ENCODE results near the gene LY9. TPM values are rescaled to one million over a fixed set of nuclear protein-coding genes. Genes with fewer than 3 reads are reported as not detected.
A peak's percentile ranks its signal among the peaks of the same experiment; 100 is the strongest.

Gene LY9
- total RNA-seq, 6 donors from 2014 or later = 0.78 to 6.7 (median 2.3) TPM

- peak; percentile 10 to 82 for DNase-seq
- Histone ChIP-seq H3K27ac (peak within 1 kb of the TSS in 3 of 4 donors; percentile 48 to 69 (median 52)), H3K27me3 (no peaks in the 10 kb centered on the region), H3K9me3 (no peaks in the 10 kb centered on the region), H3K4me3 (peak within 1 kb of the TSS in 2 of 4 donors; percentile 3 to 20), H3K4me1 (peaks cover 0 to 6% (median 3%) of the 10 kb centered on the region in 4 donors), H3K36me3 (no peaks in the 10 kb centered on the region)
- TF ChIP-seq POLR2AphosphoS5 (IDR thresholded peaks at IDR 0.05) (no peak), POLR2A (IDR thresholded peaks at IDR 0.05) (no peak), EP300 (IDR thresholded peaks at IDR 0.05) (no peak), CTCF (IDR thresholded peaks at IDR 0.05) (no peak)
- 43 to 44% methylated on average over 3 to 12 of the region's 12 CpGs for WGBS, 2 donors
- ATAC-seq (ENCODE audit: low FRiP score in 2 of 2) = peak; percentile 65 to 70
Measured at GRCh38 chr1:160862203-160863060, 66.5 kb downstream of the LY9 start, which contains the start of gene CD244. Gene CD244 (minus strand): TSS chr1:160862887. CDS start chr1:160862677, 210 bp downstream.

GRCh38 chr1:160863061-160863773 lies 67.2 kb downstream of the LY9 start:
- H3K27ac ChIP-seq = peak overlapping the region in 3 of 4 donors; percentile 48 to 69 (median 52)
- no peaks in the 10 kb centered on the region for H3K36me3 ChIP-seq
- H3K9me3 ChIP-seq = no peaks in the 10 kb centered on the region
- peak in 1 of 2 donors; percentile 53 for ATAC-seq (ENCODE audit: low FRiP score in 2 of 2)
- H3K27me3 ChIP-seq = no peaks in the 10 kb centered on the region
- DNase-seq = no peak
- H3K4me1 ChIP-seq = peaks cover 0 to 6% (median 3%) of the 10 kb centered on the region in 4 donors
- TF ChIP-seq POLR2AphosphoS5 (IDR thresholded peaks at IDR 0.05) = no peak
- no peak for TF ChIP-seq EP300 (IDR thresholded peaks at IDR 0.05)
- TF ChIP-seq CTCF (IDR thresholded peaks at IDR 0.05) = no peak
- TF ChIP-seq POLR2A (IDR thresholded peaks at IDR 0.05) = no peak
- 72 to 74% methylated on average over 11 of the region's 11 CpGs for WGBS, 2 donors
- no peak overlapping the region for H3K4me3 ChIP-seq

- ATAC-seq (ENCODE audit: low FRiP score in 2 of 2) = peak; percentile 30 to 62
- no peak for TF ChIP-seq EP300 (IDR thresholded peaks at IDR 0.05)
- TF ChIP-seq POLR2A (IDR thresholded peaks at IDR 0.05) = no peak
- TF ChIP-seq CTCF (IDR thresholded peaks at IDR 0.05) = no peak
- no peak for TF ChIP-seq POLR2AphosphoS5 (IDR thresholded peaks at IDR 0.05)
- H3K27ac ChIP-seq = peak overlapping the region in 1 of 4 donors; percentile 52
- H3K4me1 ChIP-seq = peaks cover 0 to 6% (median 3%) of the 10 kb centered on the region in 4 donors
- no peaks in the 10 kb centered on the region for H3K36me3 ChIP-seq
- no peak for DNase-seq
- H3K27me3 ChIP-seq = no peaks in the 10 kb centered on the region
- H3K4me3 ChIP-seq = no peak overlapping the region
- WGBS, 2 donors = 69 to 75% methylated on average over 4 of the region's 4 CpGs
- H3K9me3 ChIP-seq = no peaks in the 10 kb centered on the region
Measured at GRCh38 chr1:160863774-160864131, 67.8 kb downstream of the LY9 start.

GRCh38 chr1:160864173-160864572 lies 68.2 kb downstream of the LY9 start:
- H3K4me3 ChIP-seq = no peak overlapping the region
- DNase-seq (no peak), ATAC-seq (ENCODE audit: low FRiP score in 2 of 2) (no peak)
- WGBS, 2 donors = 43 to 57% methylated on average over 2 of the region's 2 CpGs
- peak overlapping the region in 1 of 4 donors; percentile 52 for H3K27ac ChIP-seq
- peaks cover 0 to 6% (median 3%) of the 10 kb centered on the region in 4 donors for H3K4me1 ChIP-seq
- H3K36me3 ChIP-seq = no peaks in the 10 kb centered on the region
- H3K27me3 ChIP-seq = no peaks in the 10 kb centered on the region
- no peaks in the 10 kb centered on the region for H3K9me3 ChIP-seq
- no peak for TF ChIP-seq CTCF (IDR thresholded peaks at IDR 0.05)
- TF ChIP-seq POLR2A (IDR thresholded peaks at IDR 0.05) = no peak
- no peak for TF ChIP-seq EP300 (IDR thresholded peaks at IDR 0.05)
- TF ChIP-seq POLR2AphosphoS5 (IDR thresholded peaks at IDR 0.05) = no peak

Data from upper lobe of left lung (tissue), 6 donors.